Measurements from ENCODE around the gene DCAF12.
"Not testable (repeated sequence)": the region's sequence is repeated elsewhere in the genome, so short reads cannot be mapped to it uniquely, and the experiment has no call there.

The DCAF12 gene

GRCh38 chr9:34048727-34049629, 77.5 kb downstream of the DCAF12 start, which contains the start of gene UBAP2:
TSS of gene UBAP2 (minus strand) at chr9:34048887. CDS start at chr9:34017148, 31,739 bp downstream.
- Histone ChIP-seq H3K4me3 (ENCODE audit: low read length) (peak within 1 kb of the TSS; percentile 99), H3K9ac (ENCODE audit: low read length) (peak within 1 kb of the TSS; percentile 93), H3K9me3 (ENCODE audit: control insufficient read depth, low read length) (no peaks in the 10 kb centered on the region), H3K36me3 (ENCODE audit: control insufficient read depth, insufficient read depth, low read length) (no peaks in the 10 kb centered on the region), H3K27me3 (ENCODE audit: control insufficient read depth, insufficient read depth, low read length) (no peaks in the 10 kb centered on the region), H3K4me1 (ENCODE audit: control insufficient read depth, insufficient read depth, low read length) (peaks cover 11% of the 10 kb centered on the region)

- Histone ChIP-seq H3K36me3 (ENCODE audit: control insufficient read depth, insufficient read depth, low read length) (no peaks in the 10 kb centered on the region), H3K9ac (ENCODE audit: low read length) (peak overlapping the region; percentile 93)
Measured at GRCh38 chr9:34047864-34048726, 78.4 kb downstream of the DCAF12 start.

GRCh38 chr9:34046784-34047379, 79.6 kb downstream of the DCAF12 start:
- H3K27me3 ChIP-seq (ENCODE audit: control insufficient read depth, insufficient read depth, low read length) = no peaks in the 10 kb centered on the region
- peak overlapping the region; percentile 93 for H3K9ac ChIP-seq (ENCODE audit: low read length)
- no peak overlapping the region for H3K4me3 ChIP-seq (ENCODE audit: low read length)
- no peaks in the 10 kb centered on the region for H3K36me3 ChIP-seq (ENCODE audit: control insufficient read depth, insufficient read depth, low read length)
- H3K4me1 ChIP-seq (ENCODE audit: control insufficient read depth, insufficient read depth, low read length) = peaks cover 11% of the 10 kb centered on the region
- no peaks in the 10 kb centered on the region for H3K9me3 ChIP-seq (ENCODE audit: control insufficient read depth, low read length)

More at GRCh38 chr9:34047864-34048726, 78.4 kb downstream of the DCAF12 start:
- peaks cover 11% of the 10 kb centered on the region for H3K4me1 ChIP-seq (ENCODE audit: control insufficient read depth, insufficient read depth, low read length)
- H3K4me3 ChIP-seq (ENCODE audit: low read length) = peak overlapping the region; percentile 99
- no peaks in the 10 kb centered on the region for H3K9me3 ChIP-seq (ENCODE audit: control insufficient read depth, low read length)
- H3K27me3 ChIP-seq (ENCODE audit: control insufficient read depth, insufficient read depth, low read length) = no peaks in the 10 kb centered on the region

- H3K4me1 ChIP-seq (ENCODE audit: control insufficient read depth, insufficient read depth, low read length) = peaks cover 11% of the 10 kb centered on the region
- H3K9me3 ChIP-seq (ENCODE audit: control insufficient read depth, low read length) = no peaks in the 10 kb centered on the region
- no peak overlapping the region for H3K9ac ChIP-seq (ENCODE audit: low read length)
- no peaks in the 10 kb centered on the region for H3K27me3 ChIP-seq (ENCODE audit: control insufficient read depth, insufficient read depth, low read length)
- H3K4me3 ChIP-seq (ENCODE audit: low read length) = no peak overlapping the region
- H3K36me3 ChIP-seq (ENCODE audit: control insufficient read depth, insufficient read depth, low read length) = no peaks in the 10 kb centered on the region
Measured at GRCh38 chr9:34045903-34046302, 80.6 kb downstream of the DCAF12 start.

GRCh38 chr9:34042074-34042473, 84.4 kb downstream of the DCAF12 start:
- H3K4me3 ChIP-seq (ENCODE audit: low read length); H3K4me1 ChIP-seq (ENCODE audit: control insufficient read depth, insufficient read depth, low read length); H3K9me3 ChIP-seq (ENCODE audit: control insufficient read depth, low read length); H3K9ac ChIP-seq (ENCODE audit: low read length); H3K36me3 ChIP-seq (ENCODE audit: control insufficient read depth, insufficient read depth, low read length); H3K27me3 ChIP-seq (ENCODE audit: control insufficient read depth, insufficient read depth, low read length): not testable (repeated sequence)

- H3K4me3 ChIP-seq (ENCODE audit: low read length); H3K4me1 ChIP-seq (ENCODE audit: control insufficient read depth, insufficient read depth, low read length); H3K36me3 ChIP-seq (ENCODE audit: control insufficient read depth, insufficient read depth, low read length); H3K9ac ChIP-seq (ENCODE audit: low read length); H3K9me3 ChIP-seq (ENCODE audit: control insufficient read depth, low read length); H3K27me3 ChIP-seq (ENCODE audit: control insufficient read depth, insufficient read depth, low read length): not testable (repeated sequence)
Measured at GRCh38 chr9:34038851-34039250, 87.6 kb downstream of the DCAF12 start.

GRCh38 chr9:34037626-34038025, 88.9 kb downstream of the DCAF12 start:
- H3K4me3 ChIP-seq (ENCODE audit: low read length) = no peak overlapping the region
- H3K27me3 ChIP-seq (ENCODE audit: control insufficient read depth, insufficient read depth, low read length) = no peaks in the 10 kb centered on the region
- H3K36me3 ChIP-seq (ENCODE audit: control insufficient read depth, insufficient read depth, low read length) = no peaks in the 10 kb centered on the region
- no peaks in the 10 kb centered on the region for H3K4me1 ChIP-seq (ENCODE audit: control insufficient read depth, insufficient read depth, low read length)
- H3K9ac ChIP-seq (ENCODE audit: low read length) = no peak overlapping the region
- H3K9me3 ChIP-seq (ENCODE audit: control insufficient read depth, low read length) = no peaks in the 10 kb centered on the region

- Histone ChIP-seq H3K4me3 (ENCODE audit: low read length) (no peak overlapping the region), H3K9me3 (ENCODE audit: control insufficient read depth, low read length) (no peaks in the 10 kb centered on the region), H3K27me3 (ENCODE audit: control insufficient read depth, insufficient read depth, low read length) (no peaks in the 10 kb centered on the region), H3K9ac (ENCODE audit: low read length) (no peak overlapping the region), H3K4me1 (ENCODE audit: control insufficient read depth, insufficient read depth, low read length) (no peaks in the 10 kb centered on the region), H3K36me3 (ENCODE audit: control insufficient read depth, insufficient read depth, low read length) (no peaks in the 10 kb centered on the region)
Measured at GRCh38 chr9:34036625-34037024, 89.9 kb downstream of the DCAF12 start.
